ENCODE data around the gene GPS2. TPM values are rescaled to one million over a fixed set of nuclear protein-coding genes. Genes with fewer than 3 reads are reported as not detected.
A peak's percentile ranks its signal among the peaks of the same experiment; 100 is the strongest.

Gene GPS2
- total and polyA plus RNA-seq, 2 experiments from 2014 or later, result 34.5 to 103 TPM

DNA sequence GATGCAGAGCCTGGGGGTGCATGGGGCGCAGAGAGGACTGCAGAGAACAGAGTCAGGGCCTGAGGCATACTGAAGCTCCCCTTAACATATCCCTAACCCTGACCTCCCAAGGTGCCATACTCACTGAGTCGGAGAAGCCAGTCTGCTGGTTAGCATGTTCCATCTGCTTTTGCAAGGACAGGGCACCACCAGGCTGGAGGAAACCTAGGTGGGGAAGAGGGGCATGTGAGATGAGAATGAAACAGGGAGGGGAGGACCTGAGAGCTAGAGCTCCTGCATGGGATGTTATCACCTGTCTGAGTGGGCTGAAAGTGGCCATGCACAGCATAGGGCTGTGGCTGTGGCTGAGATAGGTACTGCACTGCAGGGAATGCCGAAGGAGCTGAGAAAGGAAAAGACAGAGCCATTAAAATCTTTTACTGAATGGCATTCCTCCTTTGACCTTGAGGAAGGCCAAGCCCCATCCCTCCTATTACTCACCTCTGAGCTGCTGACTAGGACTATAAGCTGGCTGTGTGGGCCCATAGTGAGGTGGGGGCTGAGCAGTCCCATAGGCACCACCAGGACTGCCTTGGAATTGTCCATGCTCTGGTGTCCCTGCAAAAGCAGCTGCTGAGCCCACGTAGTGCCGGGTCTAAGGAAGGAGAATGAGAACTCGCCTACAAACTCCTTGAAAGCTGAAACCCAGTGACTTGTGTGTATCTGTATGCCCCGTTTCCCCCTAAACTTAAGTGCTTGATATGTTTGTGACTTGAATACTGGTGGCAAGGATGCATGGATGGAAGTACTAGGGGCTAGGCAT is 1.9 kb downstream of the GPS2 start:
- Histone ChIP-seq H3K9me3 (ENCODE audit: low read depth) (no peaks in the 10 kb centered on the region), H3K4me3 (no peak overlapping the region), H3K79me2 (peaks cover 59% of the 10 kb centered on the region), H3K4me1 (ENCODE audit: insufficient read depth) (peaks cover 21% of the 10 kb centered on the region), H2AFZ (no peak overlapping the region), H3K4me2 (peak overlapping the region; percentile 91), H3K9me2 (replicated peaks; ENCODE audit: insufficient read depth) (no peaks in the 10 kb centered on the region), H4K20me1 (ENCODE audit: insufficient read depth, poor library complexity, severe bottlenecking) (peaks cover 39% of the 10 kb centered on the region), H3K27me3 (no peaks in the 10 kb centered on the region), H3K27ac (peak overlapping the region; percentile 46), H3K36me3 (replicated peaks; ENCODE audit: insufficient read depth, low read depth) (peaks cover 8% of the 10 kb centered on the region)
- TF ChIP-seq EZH2phosphoT487 (IDR thresholded peaks at IDR 0.05; ENCODE audit: low read depth, severe bottlenecking, unreplicated experiment) (no peak), EZH2 (IDR thresholded peaks at IDR 0.05; ENCODE audit: borderline replicate concordance) (no peak)
- TF ChIP-seq, protein P1, sequence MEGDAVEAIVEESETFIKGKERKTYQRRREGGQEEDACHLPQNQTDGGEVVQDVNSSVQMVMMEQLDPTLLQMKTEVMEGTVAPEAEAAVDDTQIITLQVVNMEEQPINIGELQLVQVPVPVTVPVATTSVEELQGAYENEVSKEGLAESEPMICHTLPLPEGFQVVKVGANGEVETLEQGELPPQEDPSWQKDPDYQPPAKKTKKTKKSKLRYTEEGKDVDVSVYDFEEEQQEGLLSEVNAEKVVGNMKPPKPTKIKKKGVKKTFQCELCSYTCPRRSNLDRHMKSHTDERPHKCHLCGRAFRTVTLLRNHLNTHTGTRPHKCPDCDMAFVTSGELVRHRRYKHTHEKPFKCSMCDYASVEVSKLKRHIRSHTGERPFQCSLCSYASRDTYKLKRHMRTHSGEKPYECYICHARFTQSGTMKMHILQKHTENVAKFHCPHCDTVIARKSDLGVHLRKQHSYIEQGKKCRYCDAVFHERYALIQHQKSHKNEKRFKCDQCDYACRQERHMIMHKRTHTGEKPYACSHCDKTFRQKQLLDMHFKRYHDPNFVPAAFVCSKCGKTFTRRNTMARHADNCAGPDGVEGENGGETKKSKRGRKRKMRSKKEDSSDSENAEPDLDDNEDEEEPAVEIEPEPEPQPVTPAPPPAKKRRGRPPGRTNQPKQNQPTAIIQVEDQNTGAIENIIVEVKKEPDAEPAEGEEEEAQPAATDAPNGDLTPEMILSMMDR (IDR thresholded peaks at IDR 0.05; ENCODE audit: poor library complexity), result no peak
- WGBS (ENCODE audit: low lambda C conversion rate, missing lambda C conversion rate), result 93% methylated on average over 7 of the region's 7 CpGs
- no peak for DNase-seq (ENCODE audit: low spot score)

DNA sequence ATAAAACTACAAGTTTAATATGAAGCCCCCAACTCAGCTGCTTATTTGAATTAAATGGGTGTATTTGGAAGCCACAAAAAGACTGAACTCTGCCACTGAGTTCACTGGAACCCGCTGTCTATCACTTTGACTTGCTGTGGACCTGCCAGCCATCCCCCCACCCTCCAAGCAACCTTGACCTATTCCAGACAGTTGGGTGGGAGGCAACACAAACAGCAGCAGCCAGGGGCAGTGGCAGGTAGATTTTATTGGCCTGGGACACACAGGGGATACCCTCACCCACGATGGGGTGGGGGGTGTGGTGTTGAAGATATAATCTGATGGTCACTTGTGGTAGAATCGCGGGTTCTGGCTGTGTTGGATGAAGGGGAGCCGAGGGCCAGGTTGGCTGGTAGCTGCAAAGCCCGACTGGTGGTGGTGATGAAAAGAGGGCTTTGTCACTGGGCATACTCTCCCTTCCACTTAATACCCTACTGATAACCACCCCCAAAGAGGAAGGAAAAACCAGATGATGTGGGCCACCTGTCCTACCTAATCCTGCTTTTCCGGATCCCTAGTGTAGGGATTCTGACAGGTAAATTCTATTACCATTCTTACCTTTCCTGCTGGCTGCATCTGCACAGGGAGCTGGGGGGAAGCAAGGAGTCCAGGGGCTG is 2.6 kb downstream of the GPS2 start:
- Histone ChIP-seq H3K9me3 (ENCODE audit: low read depth) (no peaks in the 10 kb centered on the region), H3K4me3 (no peak overlapping the region), H3K36me3 (replicated peaks; ENCODE audit: insufficient read depth, low read depth) (peaks cover 8% of the 10 kb centered on the region), H3K4me1 (ENCODE audit: insufficient read depth) (peaks cover 21% of the 10 kb centered on the region), H3K79me2 (peaks cover 66% of the 10 kb centered on the region), H3K27me3 (no peaks in the 10 kb centered on the region), H3K27ac (no peak overlapping the region), H3K4me2 (no peak overlapping the region), H3K9me2 (replicated peaks; ENCODE audit: insufficient read depth) (no peaks in the 10 kb centered on the region), H4K20me1 (ENCODE audit: insufficient read depth, poor library complexity, severe bottlenecking) (peaks cover 43% of the 10 kb centered on the region), H2AFZ (no peak overlapping the region)
- TF ChIP-seq EZH2 (IDR thresholded peaks at IDR 0.05; ENCODE audit: borderline replicate concordance) (no peak), EZH2phosphoT487 (IDR thresholded peaks at IDR 0.05; ENCODE audit: low read depth, severe bottlenecking, unreplicated experiment) (no peak)
- TF ChIP-seq, protein P1 (IDR thresholded peaks at IDR 0.05; ENCODE audit: poor library complexity), result no peak
- WGBS (ENCODE audit: low lambda C conversion rate, missing lambda C conversion rate), result 89% methylated on average over 7 of the region's 7 CpGs
- no peak for DNase-seq (ENCODE audit: low spot score)

DNA sequence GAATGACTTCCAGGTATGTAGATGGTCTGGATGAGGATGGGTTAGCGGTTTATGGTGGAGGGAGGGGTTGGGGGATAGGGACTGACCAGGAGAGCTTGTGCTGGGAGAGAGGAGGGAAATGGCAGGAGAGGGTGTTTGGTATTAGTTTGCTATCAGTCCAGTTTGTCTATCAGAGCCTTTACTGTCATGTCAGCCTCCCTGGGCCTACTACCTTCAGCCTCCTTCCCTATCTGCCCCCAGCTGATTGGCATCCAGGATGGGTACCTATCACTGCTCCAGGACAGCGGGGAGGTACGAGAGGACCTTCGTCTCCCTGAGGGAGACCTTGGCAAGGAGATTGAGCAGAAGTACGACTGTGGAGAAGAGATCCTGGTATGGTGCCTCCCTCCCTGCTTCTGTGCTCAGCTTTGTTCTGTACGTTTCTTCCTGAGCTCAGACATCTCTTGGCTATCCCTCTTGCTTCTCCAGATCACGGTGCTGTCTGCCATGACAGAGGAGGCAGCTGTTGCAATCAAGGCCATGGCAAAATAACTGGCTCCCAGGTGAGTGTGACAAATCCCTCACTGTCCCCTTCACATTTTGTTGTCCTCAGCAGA is 4.0 kb downstream of the GPS2 start:
- Histone ChIP-seq H4K20me1 (ENCODE audit: insufficient read depth, poor library complexity, severe bottlenecking) (peaks cover 43% of the 10 kb centered on the region), H3K36me3 (replicated peaks; ENCODE audit: insufficient read depth, low read depth) (peaks cover 8% of the 10 kb centered on the region), H3K4me3 (no peak overlapping the region), H3K9me2 (replicated peaks; ENCODE audit: insufficient read depth) (no peaks in the 10 kb centered on the region), H3K4me1 (ENCODE audit: insufficient read depth) (peaks cover 23% of the 10 kb centered on the region), H3K79me2 (peaks cover 66% of the 10 kb centered on the region), H3K27ac (no peak overlapping the region), H3K27me3 (no peaks in the 10 kb centered on the region), H2AFZ (no peak overlapping the region), H3K4me2 (no peak overlapping the region), H3K9me3 (ENCODE audit: low read depth) (no peaks in the 10 kb centered on the region)
- WGBS (ENCODE audit: low lambda C conversion rate, missing lambda C conversion rate), result 96% methylated on average over 7 of the region's 7 CpGs
- TF ChIP-seq EZH2 (IDR thresholded peaks at IDR 0.05; ENCODE audit: borderline replicate concordance), result no peak
- no peak for TF ChIP-seq EZH2phosphoT487 (IDR thresholded peaks at IDR 0.05; ENCODE audit: low read depth, severe bottlenecking, unreplicated experiment)
- TF ChIP-seq, protein P1 (IDR thresholded peaks at IDR 0.05; ENCODE audit: poor library complexity), result no peak
- DNase-seq (ENCODE audit: low spot score), result no peak

All from hepatocyte (in vitro differentiated cells).